ENCODE measurements around the gene OTOG. TPM values are rescaled to one million over a fixed set of nuclear protein-coding genes. Genes with fewer than 3 reads are reported as not detected.

OTOG gene
- total and polyA plus RNA-seq, 4 experiments from 2014 or later = not detected

DNA sequence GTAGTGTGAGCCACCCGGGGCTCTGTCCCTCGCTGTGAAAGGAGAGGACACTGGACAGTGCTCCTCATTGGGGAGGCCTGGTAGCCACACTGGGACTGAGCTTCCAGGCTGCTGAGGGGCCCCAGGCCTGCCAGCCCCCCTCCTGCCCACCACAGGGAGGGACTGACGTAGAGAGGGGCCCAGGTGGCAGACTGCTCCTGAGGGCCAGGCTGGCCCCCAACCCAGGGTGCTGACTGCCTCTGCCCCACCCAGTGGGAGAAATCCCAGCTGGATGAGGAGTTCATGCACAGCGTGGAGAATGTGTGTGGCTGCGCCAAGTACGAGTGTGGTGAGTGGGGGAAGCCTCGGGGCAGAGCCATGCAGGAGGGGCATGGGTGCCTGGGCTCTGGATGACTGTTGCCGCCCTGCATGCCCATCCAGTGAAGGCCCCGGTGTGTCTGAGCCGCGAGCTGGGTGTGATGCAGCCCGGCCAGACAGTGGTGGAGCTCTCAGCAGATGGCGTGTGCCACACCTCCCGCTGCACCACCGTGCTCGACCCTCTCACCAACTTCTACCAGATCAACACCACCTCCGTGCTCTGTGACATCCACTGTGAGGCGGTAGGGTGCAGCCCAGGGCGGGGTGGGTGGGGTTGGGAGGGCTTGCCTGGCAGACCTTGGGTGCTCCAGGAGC, 93.6 kb downstream of the OTOG start:
- ChIA-PET POLR2A (ENCODE audit: partially characterized antibody) (no interaction called here), CTCF (ENCODE audit: partially characterized antibody) (no interaction called here)
- no peaks in the 10 kb centered on the region for H3K27me3 ChIP-seq (ENCODE audit: insufficient read depth, low read length)
- no peaks in the 10 kb centered on the region for H3K4me1 ChIP-seq (ENCODE audit: insufficient read depth, low read length)
- DNase-seq = no peak
- H3K4me3 Mint-ChIP-seq = no peak overlapping the region
- no peak overlapping the region for H3K27ac Mint-ChIP-seq
- H3K27me3 Mint-ChIP-seq = peaks cover 3 to 5% of the 10 kb centered on the region in 2 donors
- H3K36me3 Mint-ChIP-seq = no peaks in the 10 kb centered on the region
- intact Hi-C loops (cut with micrococcal nuclease) = no loop called here
- no peaks in the 10 kb centered on the region for H3K9me3 ChIP-seq (ENCODE audit: control insufficient read depth in 1 of 2, low read length in 2 of 2)
- no peaks in the 10 kb centered on the region for H3K4me1 Mint-ChIP-seq
- H3K27ac ChIP-seq (ENCODE audit: low read depth, low read length) = no peak overlapping the region
- H3K9me3 Mint-ChIP-seq = peaks cover 0 to 3% (median 0%) of the 10 kb centered on the region in 8 donors
- H3K36me3 ChIP-seq (ENCODE audit: insufficient read depth, low read length) = no peaks in the 10 kb centered on the region
- H3K4me3 ChIP-seq (ENCODE audit: low read length in 2 of 2) = no peak overlapping the region

DNA sequence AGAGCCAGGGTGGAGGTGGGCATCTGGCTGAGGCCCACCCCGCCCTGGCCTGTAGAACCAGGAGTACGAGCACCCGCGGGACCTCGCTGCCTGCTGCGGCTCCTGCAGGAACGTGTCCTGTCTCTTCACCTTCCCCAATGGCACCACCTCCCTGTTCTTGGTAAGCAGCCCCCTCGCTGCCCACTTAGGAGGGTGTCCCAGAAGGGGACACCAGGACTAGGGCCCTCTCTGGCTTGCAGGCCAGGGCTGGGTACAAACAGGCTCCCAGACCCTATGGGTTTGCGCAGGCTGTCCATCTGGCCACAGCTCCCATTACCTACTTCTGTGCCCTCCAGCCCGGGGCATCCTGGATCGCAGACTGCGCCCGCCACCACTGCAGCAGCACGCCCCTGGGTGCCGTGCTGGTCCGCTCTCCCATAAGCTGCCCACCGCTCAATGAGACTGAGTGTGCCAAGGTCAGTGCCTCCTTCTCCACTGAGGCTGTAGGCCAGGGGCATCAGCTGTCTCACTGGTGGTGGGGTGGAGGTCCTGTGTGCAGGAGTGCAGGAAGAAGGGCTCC, 94.8 kb downstream of the OTOG start:
- H3K36me3 Mint-ChIP-seq = no peaks in the 10 kb centered on the region
- no peaks in the 10 kb centered on the region for H3K4me1 Mint-ChIP-seq
- no peak overlapping the region for H3K4me3 Mint-ChIP-seq
- Histone ChIP-seq H3K27me3 (ENCODE audit: insufficient read depth, low read length) (no peaks in the 10 kb centered on the region), H3K4me3 (ENCODE audit: low read length in 2 of 2) (no peak overlapping the region), H3K27ac (ENCODE audit: low read depth, low read length) (no peak overlapping the region), H3K9me3 (ENCODE audit: control insufficient read depth in 1 of 2, low read length in 2 of 2) (no peaks in the 10 kb centered on the region), H3K4me1 (ENCODE audit: insufficient read depth, low read length) (no peaks in the 10 kb centered on the region), H3K36me3 (ENCODE audit: insufficient read depth, low read length) (no peaks in the 10 kb centered on the region)
- intact Hi-C loops (cut with micrococcal nuclease) = no loop called here
- H3K27ac Mint-ChIP-seq = no peak overlapping the region
- H3K9me3 Mint-ChIP-seq = peaks cover 0 to 3% (median 0%) of the 10 kb centered on the region in 8 donors
- ChIA-PET CTCF (ENCODE audit: partially characterized antibody) (no interaction called here), POLR2A (ENCODE audit: partially characterized antibody) (no interaction called here)
- peaks cover 3 to 4% of the 10 kb centered on the region in 2 donors for H3K27me3 Mint-ChIP-seq
- DNase-seq = no peak

DNA sequence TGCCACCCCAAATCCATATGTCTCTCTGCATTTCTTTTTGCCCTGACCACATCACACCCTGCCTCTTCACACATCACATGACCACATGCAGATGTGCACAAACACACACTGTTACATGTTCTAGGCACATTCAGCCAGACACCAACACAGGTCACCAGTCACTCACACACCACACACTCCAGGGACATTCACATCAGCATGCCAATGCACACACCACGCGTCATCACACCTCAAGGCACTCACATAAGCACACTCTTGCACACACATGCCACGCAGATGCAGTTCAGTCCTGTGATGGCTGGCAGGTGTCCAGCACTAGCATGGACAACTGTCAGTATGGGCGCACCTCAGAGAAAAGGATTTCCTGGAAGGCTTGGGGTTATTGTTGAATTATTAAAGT, 95.3 kb downstream of the OTOG start:
- Histone ChIP-seq H3K36me3 (ENCODE audit: insufficient read depth, low read length) (no peaks in the 10 kb centered on the region), H3K27me3 (ENCODE audit: insufficient read depth, low read length) (no peaks in the 10 kb centered on the region), H3K4me3 (ENCODE audit: low read length in 2 of 2) (no peak overlapping the region), H3K27ac (ENCODE audit: low read depth, low read length) (no peak overlapping the region), H3K4me1 (ENCODE audit: insufficient read depth, low read length) (no peaks in the 10 kb centered on the region), H3K9me3 (ENCODE audit: control insufficient read depth in 1 of 2, low read length in 2 of 2) (no peaks in the 10 kb centered on the region)
- H3K27ac Mint-ChIP-seq = no peak overlapping the region
- ChIA-PET CTCF (ENCODE audit: partially characterized antibody) (no interaction called here), POLR2A (ENCODE audit: partially characterized antibody) (no interaction called here)
- no peaks in the 10 kb centered on the region for H3K36me3 Mint-ChIP-seq
- no peak overlapping the region for H3K4me3 Mint-ChIP-seq
- H3K27me3 Mint-ChIP-seq = peaks cover 3 to 4% of the 10 kb centered on the region in 2 donors
- peaks cover 0 to 6% (median 0%) of the 10 kb centered on the region in 8 donors for H3K9me3 Mint-ChIP-seq
- H3K4me1 Mint-ChIP-seq = no peaks in the 10 kb centered on the region
- intact Hi-C loops (cut with micrococcal nuclease) = no loop called here
- DNase-seq = no peak

DNA sequence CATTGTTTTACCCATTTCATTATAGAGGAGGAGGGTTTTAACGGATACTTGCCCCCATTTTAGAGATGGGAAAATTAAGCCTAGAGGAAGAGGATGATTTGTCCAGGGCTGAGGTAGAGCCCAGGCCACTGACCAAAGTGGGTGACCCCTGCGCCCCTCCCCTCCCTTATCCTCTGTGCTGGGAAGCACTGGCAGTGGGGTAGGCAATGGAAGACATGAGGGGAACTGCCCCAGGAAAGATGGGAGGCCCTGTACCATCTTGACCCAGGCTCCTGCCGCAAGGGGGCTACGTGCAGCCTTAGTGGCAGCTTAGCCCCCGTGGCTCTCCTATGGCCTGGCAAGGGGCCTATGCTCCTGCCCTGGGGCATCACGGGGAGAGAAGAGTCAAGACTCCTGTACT, 95.9 kb downstream of the OTOG start:
- Mint-ChIP-seq H3K9me3 (peaks cover 0 to 10% (median 5%) of the 10 kb centered on the region in 8 donors), H3K4me1 (no peaks in the 10 kb centered on the region), H3K4me3 (no peak overlapping the region), H3K27me3 (peaks cover 4 to 9% of the 10 kb centered on the region in 2 donors), H3K27ac (no peak overlapping the region), H3K36me3 (no peaks in the 10 kb centered on the region)
- DNase-seq = no peak
- H3K27ac ChIP-seq (ENCODE audit: low read depth, low read length) = no peak overlapping the region
- H3K36me3 ChIP-seq (ENCODE audit: insufficient read depth, low read length) = no peaks in the 10 kb centered on the region
- H3K4me3 ChIP-seq (ENCODE audit: low read length in 2 of 2) = no peak overlapping the region
- POLR2A ChIA-PET (ENCODE audit: partially characterized antibody) = no interaction called here
- intact Hi-C loops (cut with micrococcal nuclease) = no loop called here
- CTCF ChIA-PET (ENCODE audit: partially characterized antibody) = no interaction called here
- H3K4me1 ChIP-seq (ENCODE audit: insufficient read depth, low read length) = no peaks in the 10 kb centered on the region
- no peaks in the 10 kb centered on the region for H3K27me3 ChIP-seq (ENCODE audit: insufficient read depth, low read length)
- H3K9me3 ChIP-seq (ENCODE audit: control insufficient read depth in 1 of 2, low read length in 2 of 2) = no peaks in the 10 kb centered on the region

DNA sequence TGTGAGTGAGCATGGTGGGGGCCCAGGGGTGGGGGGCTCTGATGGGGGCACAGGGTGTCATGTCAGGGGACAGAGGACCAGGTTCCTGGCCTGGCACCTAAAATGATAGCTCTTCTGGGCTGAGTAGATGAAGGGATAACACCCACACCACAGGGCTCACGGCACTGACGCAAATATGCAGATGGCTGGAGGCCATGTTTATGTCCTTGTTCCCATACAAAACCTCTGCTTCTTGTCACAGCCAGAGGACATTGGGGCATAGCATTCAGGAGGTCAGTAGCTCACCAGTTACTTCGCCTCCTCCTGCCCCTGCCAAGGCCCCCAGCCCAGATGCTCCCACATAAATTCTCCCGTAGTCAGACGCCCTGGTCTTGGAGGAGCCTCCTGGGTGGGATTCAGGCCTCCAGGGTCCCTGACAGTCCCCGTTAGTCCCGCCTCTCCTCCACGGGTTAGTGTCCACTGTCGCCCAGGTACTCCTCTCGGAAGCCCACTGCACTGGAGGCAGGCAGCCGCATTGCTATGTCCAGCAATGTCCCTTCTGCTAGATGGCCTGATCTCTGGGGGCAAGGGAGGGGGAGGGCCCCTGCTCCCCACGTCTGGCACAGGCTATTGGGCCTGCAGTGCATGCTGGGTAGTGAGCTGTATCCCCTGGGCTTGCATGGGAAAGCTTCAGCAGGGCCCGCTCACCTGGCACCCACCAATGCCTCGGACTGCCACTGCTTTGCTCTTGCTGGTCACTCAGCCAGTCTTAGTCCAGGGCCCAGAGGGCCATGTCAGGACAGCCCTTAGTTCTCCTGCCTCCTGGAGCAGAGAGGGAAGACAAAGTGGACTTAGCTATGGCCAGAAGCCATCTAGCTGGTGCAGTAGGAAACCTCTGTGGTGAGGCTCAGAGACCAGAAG, 96.7 kb downstream of the OTOG start:
- H3K4me1 ChIP-seq (ENCODE audit: insufficient read depth, low read length) = no peaks in the 10 kb centered on the region
- H3K4me3 ChIP-seq (ENCODE audit: low read length in 2 of 2) = no peak overlapping the region
- no peaks in the 10 kb centered on the region for H3K4me1 Mint-ChIP-seq
- H3K27me3 ChIP-seq (ENCODE audit: insufficient read depth, low read length) = no peaks in the 10 kb centered on the region
- no peak overlapping the region for H3K4me3 Mint-ChIP-seq
- no peaks in the 10 kb centered on the region for H3K36me3 ChIP-seq (ENCODE audit: insufficient read depth, low read length)
- no peak for DNase-seq
- CTCF ChIA-PET (ENCODE audit: partially characterized antibody) = no interaction called here
- POLR2A ChIA-PET (ENCODE audit: partially characterized antibody) = no interaction called here
- H3K36me3 Mint-ChIP-seq = no peaks in the 10 kb centered on the region
- peaks cover 0 to 14% (median 8%) of the 10 kb centered on the region in 8 donors for H3K9me3 Mint-ChIP-seq
- intact Hi-C loops (cut with micrococcal nuclease) = no loop called here
- no peak overlapping the region for H3K27ac Mint-ChIP-seq
- peaks cover 6 to 10% of the 10 kb centered on the region in 2 donors for H3K27me3 Mint-ChIP-seq
- no peak overlapping the region for H3K27ac ChIP-seq (ENCODE audit: low read depth, low read length)
- H3K9me3 ChIP-seq (ENCODE audit: control insufficient read depth in 1 of 2, low read length in 2 of 2) = no peaks in the 10 kb centered on the region

DNA sequence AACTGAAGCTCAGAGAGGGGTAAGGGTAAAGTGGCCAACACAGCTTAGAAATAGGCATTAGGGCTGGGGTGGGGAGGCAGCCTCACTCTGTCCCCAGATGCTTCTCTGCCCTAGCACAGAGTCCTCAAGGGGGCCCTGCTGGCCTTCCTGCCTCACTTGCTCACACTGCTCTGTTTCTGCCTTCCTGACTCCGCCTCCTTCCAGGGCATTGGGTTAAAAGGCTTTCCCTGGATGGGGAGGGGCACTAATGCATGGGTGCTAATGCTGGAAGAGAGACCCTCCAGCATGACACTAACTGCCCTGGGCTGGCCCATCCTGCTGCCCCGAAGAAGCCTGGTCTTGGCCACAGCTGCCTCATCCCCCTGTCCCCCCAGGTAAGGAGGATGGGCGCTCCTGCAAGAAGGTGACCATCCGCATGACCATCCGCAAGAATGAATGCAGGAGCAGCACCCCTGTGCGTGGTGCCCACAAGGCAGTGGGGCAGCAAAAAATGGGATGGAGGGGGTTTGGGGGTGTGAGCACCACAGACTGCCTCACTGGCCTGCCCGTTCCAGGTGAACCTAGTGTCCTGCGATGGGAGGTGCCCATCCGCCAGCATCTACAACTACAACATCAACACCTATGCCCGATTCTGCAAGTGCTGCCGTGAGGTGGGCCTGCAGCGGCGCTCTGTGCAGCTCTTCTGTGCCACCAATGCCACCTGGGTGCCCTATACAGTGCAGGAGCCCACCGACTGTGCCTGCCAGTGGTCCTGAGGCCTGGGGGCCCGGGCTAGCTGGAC, 98.3 kb downstream of the OTOG start:
- Histone ChIP-seq H3K4me1 (ENCODE audit: insufficient read depth, low read length) (no peaks in the 10 kb centered on the region), H3K9me3 (ENCODE audit: control insufficient read depth in 1 of 2, low read length in 2 of 2) (no peaks in the 10 kb centered on the region), H3K36me3 (ENCODE audit: insufficient read depth, low read length) (no peaks in the 10 kb centered on the region), H3K4me3 (ENCODE audit: low read length in 2 of 2) (no peak overlapping the region), H3K27me3 (ENCODE audit: insufficient read depth, low read length) (peaks cover under 1% of the 10 kb centered on the region), H3K27ac (ENCODE audit: low read depth, low read length) (no peak overlapping the region)
- Mint-ChIP-seq H3K36me3 (no peaks in the 10 kb centered on the region), H3K4me3 (no peak overlapping the region), H3K27ac (no peak overlapping the region), H3K4me1 (no peaks in the 10 kb centered on the region), H3K9me3 (peaks cover 0 to 16% (median 9%) of the 10 kb centered on the region in 8 donors), H3K27me3 (peaks cover 14 to 18% of the 10 kb centered on the region in 2 donors)
- POLR2A ChIA-PET (ENCODE audit: partially characterized antibody) = no interaction called here
- intact Hi-C loops (cut with micrococcal nuclease) = no loop called here
- no peak for DNase-seq
- CTCF ChIA-PET (ENCODE audit: partially characterized antibody) = no interaction called here

Data from CD4-positive, alpha-beta memory T cell (primary cell).